Measurements from ENCODE around the gene TPBG. TPM values are rescaled to one million over a fixed set of nuclear protein-coding genes. Genes with fewer than 3 reads are reported as not detected.

The TPBG gene
- total RNA-seq (1 to 10 TPM; 4.8 to 7.8 (median 5.6) TPM), polyA plus RNA-seq (2.0 TPM)
- long read RNA-seq, donor 1, full-length matches to known transcripts: 29 of 54 reads
- long read RNA-seq, donor 1, partial matches to known transcripts: 0 of 54 reads
- long read RNA-seq, donor 1, other reads (novel, unspliced or antisense): 25 of 54 reads
- long read RNA-seq, donor 2, full-length matches to known transcripts: 13 of 20 reads
- long read RNA-seq, donor 2, partial matches to known transcripts: 0 of 20 reads
- long read RNA-seq, donor 2, other reads (novel, unspliced or antisense): 7 of 20 reads
- long read RNA-seq, donor 3, full-length matches to known transcripts: 55 of 85 reads
- long read RNA-seq, donor 3, partial matches to known transcripts: 0 of 85 reads
- long read RNA-seq, donor 3, other reads (novel, unspliced or antisense): 30 of 85 reads
- long read RNA-seq, donor 4, full-length matches to known transcripts: 6 of 10 reads
- long read RNA-seq, donor 4, partial matches to known transcripts: 0 of 10 reads
- long read RNA-seq, donor 4, other reads (novel, unspliced or antisense): 4 of 10 reads

- DNase-seq: peak; percentile 58 to 81 (median 76)
- Histone ChIP-seq H3K9me3 (ENCODE audit: control insufficient read depth, low read length) (no peaks in the 10 kb centered on the region), H3K4me3 (ENCODE audit: low read length) (peak within 1 kb of the TSS; percentile 61), H3K27me3 (ENCODE audit: control insufficient read depth, insufficient read depth) (no peaks in the 10 kb centered on the region), H3K27ac (ENCODE audit: low read length) (no peak within 1 kb of the TSS), H3K4me1 (ENCODE audit: control insufficient read depth, insufficient read depth, low read length) (no peaks in the 10 kb centered on the region)
- intact Hi-C loops (cut with DNase I): no loop called here
- under 1% methylated on average over 41 of the region's 41 CpGs for WGBS
- ATAC-seq: peak; percentile 83 to 87
These were observed at the start of gene TPBG for GRCh38 chr6:82363428-82364086. TPBG (plus strand) TSS chr6:82363817; CDS start chr6:82364962, 1,145 bp downstream.

- WGBS: 86% methylated on average over 1 of the region's 1 CpG
- no peaks in the 10 kb centered on the region for H3K27me3 ChIP-seq (ENCODE audit: control insufficient read depth, insufficient read depth)
- no peak for DNase-seq
- H3K4me3 ChIP-seq (ENCODE audit: low read length): no peak overlapping the region
- no peaks in the 10 kb centered on the region for H3K9me3 ChIP-seq (ENCODE audit: control insufficient read depth, low read length)
- H3K27ac ChIP-seq (ENCODE audit: low read length): no peak overlapping the region
- no peaks in the 10 kb centered on the region for H3K4me1 ChIP-seq (ENCODE audit: control insufficient read depth, insufficient read depth, low read length)
- ATAC-seq: no peak
- intact Hi-C loops (cut with DNase I): no loop called here
These were observed 41.2 kb upstream of the TPBG start for GRCh38 chr6:82322386-82322785.

GRCh38 chr6:82329766-82330165 is 33.9 kb upstream of the TPBG start:
- no peak for DNase-seq
- ATAC-seq: no peak
- WGBS: 66% methylated on average over 4 of the region's 4 CpGs
- Histone ChIP-seq H3K4me1 (ENCODE audit: control insufficient read depth, insufficient read depth, low read length) (no peaks in the 10 kb centered on the region), H3K4me3 (ENCODE audit: low read length) (no peak overlapping the region), H3K27me3 (ENCODE audit: control insufficient read depth, insufficient read depth) (no peaks in the 10 kb centered on the region), H3K9me3 (ENCODE audit: control insufficient read depth, low read length) (no peaks in the 10 kb centered on the region), H3K27ac (ENCODE audit: low read length) (no peak overlapping the region)
- intact Hi-C loops (cut with DNase I): loop anchor here in 1 of 4 donors (5.0 kb wide), 1 partner anchor 728 kb away; no protein-coding TSS in a partner anchor

- intact Hi-C loops (cut with DNase I): loop anchor here in 1 of 4 donors (5.0 kb wide), 1 partner anchor 727 kb away; no protein-coding TSS in a partner anchor
- ATAC-seq: no peak
These were observed 33.3 kb upstream of the TPBG start for GRCh38 chr6:82330171-82330804.

GRCh38 chr6:82331031-82331773 is 32.4 kb upstream of the TPBG start:
- Histone ChIP-seq H3K4me3 (ENCODE audit: low read length) (no peak overlapping the region), H3K4me1 (ENCODE audit: control insufficient read depth, insufficient read depth, low read length) (no peaks in the 10 kb centered on the region), H3K27me3 (ENCODE audit: control insufficient read depth, insufficient read depth) (no peaks in the 10 kb centered on the region), H3K9me3 (ENCODE audit: control insufficient read depth, low read length) (no peaks in the 10 kb centered on the region), H3K27ac (ENCODE audit: low read length) (no peak overlapping the region)
- WGBS: 25% methylated on average over 2 of the region's 2 CpGs
- ATAC-seq (no peak), DNase-seq (no peak)
- intact Hi-C loops (cut with DNase I): loop anchor here in 1 of 4 donors (5.0 kb wide), 1 partner anchor 726 kb away; no protein-coding TSS in a partner anchor

More at GRCh38 chr6:82330171-82330804, 33.3 kb upstream of the TPBG start:
- H3K4me3 ChIP-seq (ENCODE audit: low read length): no peak overlapping the region
- no peak for DNase-seq
- H3K27ac ChIP-seq (ENCODE audit: low read length): no peak overlapping the region
- 60% methylated on average over 2 of the region's 2 CpGs for WGBS
- no peaks in the 10 kb centered on the region for H3K27me3 ChIP-seq (ENCODE audit: control insufficient read depth, insufficient read depth)
- no peaks in the 10 kb centered on the region for H3K9me3 ChIP-seq (ENCODE audit: control insufficient read depth, low read length)
- H3K4me1 ChIP-seq (ENCODE audit: control insufficient read depth, insufficient read depth, low read length): no peaks in the 10 kb centered on the region

- 80% methylated on average over 1 of the region's 1 CpG for WGBS
- no peak overlapping the region for H3K27ac ChIP-seq (ENCODE audit: low read length)
- H3K27me3 ChIP-seq (ENCODE audit: control insufficient read depth, insufficient read depth): no peaks in the 10 kb centered on the region
- DNase-seq (no peak), ATAC-seq (no peak)
- intact Hi-C loops (cut with DNase I): loop anchor here in 1 of 4 donors (5.0 kb wide), 1 partner anchor 724 kb away; no protein-coding TSS in a partner anchor
- H3K4me1 ChIP-seq (ENCODE audit: control insufficient read depth, insufficient read depth, low read length): no peaks in the 10 kb centered on the region
- no peak overlapping the region for H3K4me3 ChIP-seq (ENCODE audit: low read length)
- H3K9me3 ChIP-seq (ENCODE audit: control insufficient read depth, low read length): no peaks in the 10 kb centered on the region
These were observed 29.8 kb upstream of the TPBG start for GRCh38 chr6:82333781-82334180.

GRCh38 chr6:82337688-82338257 is 25.8 kb upstream of the TPBG start:
- no peaks in the 10 kb centered on the region for H3K27me3 ChIP-seq (ENCODE audit: control insufficient read depth, insufficient read depth)
- no peak overlapping the region for H3K27ac ChIP-seq (ENCODE audit: low read length)
- 74% methylated on average over 4 of the region's 4 CpGs for WGBS
- ATAC-seq (no peak), DNase-seq (no peak)
- H3K4me1 ChIP-seq (ENCODE audit: control insufficient read depth, insufficient read depth, low read length): no peaks in the 10 kb centered on the region
- H3K9me3 ChIP-seq (ENCODE audit: control insufficient read depth, low read length): peaks cover 2% of the 10 kb centered on the region
- no peak overlapping the region for H3K4me3 ChIP-seq (ENCODE audit: low read length)
- intact Hi-C loops (cut with DNase I): no loop called here

GRCh38 chr6:82348130-82348529 is 15.5 kb upstream of the TPBG start:
- no peak overlapping the region for H3K4me3 ChIP-seq (ENCODE audit: low read length)
- no peaks in the 10 kb centered on the region for H3K4me1 ChIP-seq (ENCODE audit: control insufficient read depth, insufficient read depth, low read length)
- DNase-seq (no peak), ATAC-seq (no peak)
- no peaks in the 10 kb centered on the region for H3K9me3 ChIP-seq (ENCODE audit: control insufficient read depth, low read length)
- 85% methylated on average over 6 of the region's 6 CpGs for WGBS
- intact Hi-C loops (cut with DNase I): no loop called here
- no peak overlapping the region for H3K27ac ChIP-seq (ENCODE audit: low read length)
- no peaks in the 10 kb centered on the region for H3K27me3 ChIP-seq (ENCODE audit: control insufficient read depth, insufficient read depth)

GRCh38 chr6:82353848-82354247 is 9.8 kb upstream of the TPBG start:
- WGBS: 89% methylated on average over 2 of the region's 2 CpGs
- no peaks in the 10 kb centered on the region for H3K27me3 ChIP-seq (ENCODE audit: control insufficient read depth, insufficient read depth)
- H3K9me3 ChIP-seq (ENCODE audit: control insufficient read depth, low read length): no peaks in the 10 kb centered on the region
- no peak for ATAC-seq
- H3K4me3 ChIP-seq (ENCODE audit: low read length): no peak overlapping the region
- H3K27ac ChIP-seq (ENCODE audit: low read length): no peak overlapping the region
- H3K4me1 ChIP-seq (ENCODE audit: control insufficient read depth, insufficient read depth, low read length): no peaks in the 10 kb centered on the region
- no peak for DNase-seq
- intact Hi-C loops (cut with DNase I): no loop called here

- intact Hi-C loops (cut with DNase I): no loop called here
- whole genome bisulfite sequencing: 56% methylated on average over 2 of the region's 2 CpGs
- no peak for DNase-seq
- Histone ChIP-seq H3K4me3 (ENCODE audit: low read length) (no peak overlapping the region), H3K4me1 (ENCODE audit: control insufficient read depth, insufficient read depth, low read length) (no peaks in the 10 kb centered on the region), H3K9me3 (ENCODE audit: control insufficient read depth, low read length) (no peaks in the 10 kb centered on the region), H3K27ac (ENCODE audit: low read length) (no peak overlapping the region), H3K27me3 (ENCODE audit: control insufficient read depth, insufficient read depth) (no peaks in the 10 kb centered on the region)
- no peak for ATAC-seq
These were observed 3.1 kb upstream of the TPBG start for GRCh38 chr6:82360552-82360951.
